GM21447 (cell line): ENCODE measurements around the gene RELB.

ENCODE experiments used
- ATAC-seq: cut with Tn5 transposase; IDR thresholded peaks from one replicate; pipeline ENCODE4 v1.9.1; 2021; ENCODE audit not compliant: unreplicated experiment

RELB gene

GRCh38 chr19:45056831-45057230 lies 55.6 kb downstream of the RELB start:
- no peak for ATAC-seq

GRCh38 chr19:45057444-45057843 lies 56.2 kb downstream of the RELB start:
- no peak for ATAC-seq

- no peak for ATAC-seq
Measured at GRCh38 chr19:45058622-45059159, 57.4 kb downstream of the RELB start.

GRCh38 chr19:45059258-45059965 lies 58.1 kb downstream of the RELB start:
- ATAC-seq: no peak

- no peak for ATAC-seq
Measured at GRCh38 chr19:45061965-45062364, 60.7 kb downstream of the RELB start.

GRCh38 chr19:45063851-45064801 lies 62.9 kb downstream of the RELB start:
- no peak for ATAC-seq

- no peak for ATAC-seq
Measured at GRCh38 chr19:45066921-45067661, 65.8 kb downstream of the RELB start.

GRCh38 chr19:45068041-45068440 lies 66.8 kb downstream of the RELB start:
- ATAC-seq: no peak

GRCh38 chr19:45069056-45069455 lies 67.8 kb downstream of the RELB start:
- no peak for ATAC-seq

- no peak for ATAC-seq
Measured at GRCh38 chr19:45070214-45070613, 69.0 kb downstream of the RELB start.

- ATAC-seq: no peak
Measured at GRCh38 chr19:45070861-45071544, 69.7 kb downstream of the RELB start.

- ATAC-seq: no peak
Measured at GRCh38 chr19:45071545-45071938, 70.3 kb downstream of the RELB start.

- no peak for ATAC-seq
Measured at GRCh38 chr19:45071969-45072790, 70.9 kb downstream of the RELB start.

GRCh38 chr19:45074744-45075300 lies 73.6 kb downstream of the RELB start:
- no peak for ATAC-seq

- peak; percentile 64 for ATAC-seq
Measured at GRCh38 chr19:45075301-45076028, 74.2 kb downstream of the RELB start.

- peak; percentile 30 for ATAC-seq
Measured at GRCh38 chr19:45076029-45076850, 75.0 kb downstream of the RELB start, which contains the start of gene ZNF296. Gene ZNF296 (minus strand): TSS chr19:45076478. CDS start chr19:45076373, 105 bp downstream.

- ATAC-seq: no peak
Measured at GRCh38 chr19:45076851-45077730, 75.8 kb downstream of the RELB start.
